Liver (tissue), 9 donors: Measurements from ENCODE around the gene CCDC192. TPM values are rescaled to one million over a fixed set of nuclear protein-coding genes. Genes with fewer than 3 reads are reported as not detected.

Source experiments
- DNase-seq: peaks from one replicate; pipeline ENCODE4 v3.0.0-alpha.2; 2017; ENCODE audit warnings: low spot score
- H3K27ac ChIP-seq, 2 donors: one replicate each; pipeline ENCODE4 v1.7.0; 2013; ENCODE audit warnings: inconsistent platforms in 2 of 2, low read length in 2 of 2, control low read depth in 1 of 2, low read depth in 1 of 2, mild to moderate bottlenecking in 1 of 2
- H3K27me3 ChIP-seq, 4 donors: one replicate each; pipeline versions ENCODE4 v1.6.1 to v1.7.0; 2013; ENCODE audit warnings: low read length in 3 of 4, inconsistent platforms in 1 of 4, mild to moderate bottlenecking in 1 of 4, moderate library complexity in 1 of 4; ENCODE audit not compliant: control insufficient read depth in 4 of 4, insufficient read depth in 4 of 4
- H3K36me3 ChIP-seq, 4 donors: one replicate each; pipeline versions ENCODE4 v1.6.1 to v1.7.0; 2013; ENCODE audit warnings: low read length in 3 of 4, mild to moderate bottlenecking in 3 of 4, low read depth in 1 of 4, moderate library complexity in 1 of 4; ENCODE audit not compliant: control insufficient read depth in 4 of 4, insufficient read depth in 3 of 4
- H3K4me1 ChIP-seq, 4 donors: one replicate each; pipeline versions ENCODE4 v1.6.1 to v1.7.0; 2013; ENCODE audit warnings: low read length in 3 of 4, mild to moderate bottlenecking in 3 of 4, moderate library complexity in 1 of 4; ENCODE audit not compliant: control insufficient read depth in 4 of 4, insufficient read depth in 4 of 4
- H3K4me3 ChIP-seq, 3 donors: one replicate each; pipeline versions ENCODE4 v1.6.1 to v1.7.0; 2013; ENCODE audit warnings: low read length in 3 of 3, control low read depth in 1 of 3, low read depth in 1 of 3, mild to moderate bottlenecking in 1 of 3
- H3K9ac ChIP-seq, 2 donors: one replicate each; pipeline ENCODE4 v1.7.0; 2013; ENCODE audit warnings: low read length in 2 of 2, mild to moderate bottlenecking in 2 of 2, moderate library complexity in 2 of 2, control low read depth in 1 of 2, low read depth in 1 of 2
- H3K9me3 ChIP-seq, 4 donors: one replicate each; pipeline versions ENCODE4 v1.6.1 to v1.7.0; 2013; ENCODE audit warnings: low read length in 3 of 4; ENCODE audit not compliant: control insufficient read depth in 4 of 4
- ATF3 ChIP-seq: IDR thresholded peaks from 2 replicates; pipeline ENCODE4 v1.6.1; 2016; ENCODE audit warnings: antibody characterized with exemption
- CTCF ChIP-seq: fragments of 150-350 bp; IDR thresholded peaks from 2 replicates; pipeline ENCODE4 v1.5.1; 2017; ENCODE audit warnings: improper control_type of control experiment, low read depth, low read length; ENCODE audit not compliant: missing input control
- EGR1 ChIP-seq, 2 donors: IDR thresholded peaks; 2 replicates each; pipeline ENCODE4 v1.6.1; 2016 to 2018; ENCODE audit warnings: antibody characterized with exemption in 2 of 2, low read depth in 2 of 2
- FOXA1 ChIP-seq: IDR thresholded peaks from 2 replicates; pipeline ENCODE4 v1.6.1; 2016; ENCODE audit warnings: antibody characterized with exemption
- FOXA2 ChIP-seq: IDR thresholded peaks from 2 replicates; pipeline ENCODE4 v1.6.1; 2016; ENCODE audit warnings: antibody characterized with exemption
- GABPA ChIP-seq, 2 donors: IDR thresholded peaks in 1 of 2; conservative IDR thresholded peaks in 1 of 2; 2 replicates each; pipeline ENCODE4 v1.6.1; 2016; ENCODE audit warnings: antibody characterized with exemption in 2 of 2, mild to moderate bottlenecking in 1 of 2, moderate library complexity in 1 of 2
- HNF4A ChIP-seq, 2 donors: conservative IDR thresholded peaks; 2 replicates each; pipeline ENCODE4 v1.6.1; 2016; ENCODE audit warnings: antibody characterized with exemption in 2 of 2, mild to moderate bottlenecking in 2 of 2
- HNF4G ChIP-seq: IDR thresholded peaks from 2 replicates; pipeline ENCODE4 v1.6.1; 2016; ENCODE audit warnings: antibody characterized with exemption
- JUND ChIP-seq, 2 donors: IDR thresholded peaks; 2 replicates each; pipeline ENCODE4 v1.6.1; 2016; ENCODE audit warnings: antibody characterized with exemption in 2 of 2
- MAX ChIP-seq: IDR thresholded peaks from 2 replicates; pipeline ENCODE4 v1.6.1; 2016; ENCODE audit warnings: antibody characterized with exemption
- NR2F2 ChIP-seq: IDR thresholded peaks from 2 replicates; pipeline ENCODE4 v1.6.1; 2016; ENCODE audit warnings: antibody characterized with exemption
- RAD21 ChIP-seq, 2 donors: IDR thresholded peaks; 2 replicates each; pipeline ENCODE4 v1.6.1; 2016; ENCODE audit warnings: antibody characterized with exemption in 2 of 2, mild to moderate bottlenecking in 2 of 2
- REST ChIP-seq: IDR thresholded peaks from 2 replicates; pipeline ENCODE4 v1.6.1; 2016; ENCODE audit warnings: antibody characterized with exemption, mild to moderate bottlenecking
- RXRA ChIP-seq, 2 donors: IDR thresholded peaks; 2 replicates each; pipeline ENCODE4 v1.6.1; 2017 to 2018; ENCODE audit warnings: antibody characterized with exemption in 2 of 2, mild to moderate bottlenecking in 1 of 2
- SP1 ChIP-seq: IDR thresholded peaks from 2 replicates; pipeline ENCODE4 v1.6.1; 2018; ENCODE audit warnings: antibody characterized with exemption, mild to moderate bottlenecking
- TAF1 ChIP-seq: conservative IDR thresholded peaks from 2 replicates; pipeline ENCODE4 v1.6.1; 2016; ENCODE audit warnings: antibody characterized with exemption, mild to moderate bottlenecking
- YY1 ChIP-seq: IDR thresholded peaks from 2 replicates; pipeline ENCODE4 v1.6.1; 2016; ENCODE audit warnings: antibody characterized with exemption, mild to moderate bottlenecking
- ZBTB33 ChIP-seq: IDR thresholded peaks from 2 replicates; pipeline ENCODE4 v1.6.1; 2016; ENCODE audit warnings: antibody characterized with exemption
- WGBS: extraction: QIAGEN DNeasy Blood & Tissue Kit; methylation state at CpG from one replicate; pipeline ENCODE4 v1.1.7; 2013; 5-methylcytosine and 5-hydroxymethylcytosine counted together
- polyA plus RNA-seq, 2 donors: library from polyadenylated mRNA; stranded (reverse) in 1 of 2; unstranded in 1 of 2; fragments of 200-250 nt in 1 of 2; fragments of >200 nt in 1 of 2; fragmentation: Nextera tagmentation in 1 of 2; extraction: Ambion mirVana in 1 of 2; gene quantifications; one replicate each; pipeline versions ENCODE4 v1.2.1 to v1.2.3, GENCODE V29; 2013 to 2015
- total RNA-seq, 2 donors: library from RNA; depleted of rRNA; stranded (reverse); fragments of >200 nt; gene quantifications; one replicate each; pipeline ENCODE4 v1.2.3, GENCODE V29; 2014
- donor health status: healthy.
- donor health status: healthy.
- donor health status: healthy.
- donor health status: healthy.
- donor health status: healthy.

Gene CCDC192
- total and polyA plus RNA-seq, 4 donors: not detected

GRCh38 chr5:127928053-127928452 lies 224.9 kb downstream of the CCDC192 start:
- H3K36me3 ChIP-seq: no peaks in the 10 kb centered on the region
- no peak for DNase-seq
- TF ChIP-seq ATF3 (no peak), JUND (IDR thresholded peaks at IDR 0.05) (no peak), TAF1 (no peak), YY1 (no peak), GABPA (IDR thresholded peaks at IDR 0.05 in 1 of 2, conservative IDR thresholded peaks at IDR 0.05 in 1 of 2) (no peak), REST (no peak), RXRA (IDR thresholded peaks at IDR 0.05) (no peak), CTCF (no peak), ZBTB33 (no peak), HNF4A (conservative IDR thresholded peaks at IDR 0.05) (no peak), FOXA2 (no peak), SP1 (no peak), RAD21 (IDR thresholded peaks at IDR 0.05) (no peak), MAX (no peak), EGR1 (IDR thresholded peaks at IDR 0.05; ENCODE audit: low read depth in 2 of 2) (no peak), NR2F2 (no peak), FOXA1 (no peak), HNF4G (no peak)
- H3K27ac ChIP-seq: no peak overlapping the region
- H3K9me3 ChIP-seq: no peaks in the 10 kb centered on the region
- no peaks in the 10 kb centered on the region for H3K27me3 ChIP-seq
- H3K4me1 ChIP-seq: no peaks in the 10 kb centered on the region
- 97% methylated on average over 4 of the region's 4 CpGs for WGBS
- H3K4me3 ChIP-seq: no peak overlapping the region
- no peak overlapping the region for H3K9ac ChIP-seq

GRCh38 chr5:127930311-127930710 lies 227.1 kb downstream of the CCDC192 start:
- no peak overlapping the region for H3K27ac ChIP-seq
- H3K36me3 ChIP-seq: no peaks in the 10 kb centered on the region
- H3K4me1 ChIP-seq: peaks cover 0 to 2% (median 0%) of the 10 kb centered on the region in 4 donors
- H3K9me3 ChIP-seq: no peaks in the 10 kb centered on the region
- H3K4me3 ChIP-seq: no peak overlapping the region
- no peaks in the 10 kb centered on the region for H3K27me3 ChIP-seq
- no peak for DNase-seq
- H3K9ac ChIP-seq: no peak overlapping the region
- TF ChIP-seq NR2F2 (no peak), YY1 (no peak), GABPA (IDR thresholded peaks at IDR 0.05 in 1 of 2, conservative IDR thresholded peaks at IDR 0.05 in 1 of 2) (no peak), CTCF (no peak), ZBTB33 (no peak)
